Activated CD8-positive, alpha-beta memory T cell treated with anti-CD3 and anti-CD28 coated beads, Interleukin-2, amount 50 U/mL, for 24 hours (primary cell): ENCODE data around the gene AFG1L.

Experiments
- DNase-seq: peaks from one replicate; pipeline ENCODE4 v3.0.0-alpha.2; 2020; ENCODE audit errors: extremely low read depth

The AFG1L gene

DNA sequence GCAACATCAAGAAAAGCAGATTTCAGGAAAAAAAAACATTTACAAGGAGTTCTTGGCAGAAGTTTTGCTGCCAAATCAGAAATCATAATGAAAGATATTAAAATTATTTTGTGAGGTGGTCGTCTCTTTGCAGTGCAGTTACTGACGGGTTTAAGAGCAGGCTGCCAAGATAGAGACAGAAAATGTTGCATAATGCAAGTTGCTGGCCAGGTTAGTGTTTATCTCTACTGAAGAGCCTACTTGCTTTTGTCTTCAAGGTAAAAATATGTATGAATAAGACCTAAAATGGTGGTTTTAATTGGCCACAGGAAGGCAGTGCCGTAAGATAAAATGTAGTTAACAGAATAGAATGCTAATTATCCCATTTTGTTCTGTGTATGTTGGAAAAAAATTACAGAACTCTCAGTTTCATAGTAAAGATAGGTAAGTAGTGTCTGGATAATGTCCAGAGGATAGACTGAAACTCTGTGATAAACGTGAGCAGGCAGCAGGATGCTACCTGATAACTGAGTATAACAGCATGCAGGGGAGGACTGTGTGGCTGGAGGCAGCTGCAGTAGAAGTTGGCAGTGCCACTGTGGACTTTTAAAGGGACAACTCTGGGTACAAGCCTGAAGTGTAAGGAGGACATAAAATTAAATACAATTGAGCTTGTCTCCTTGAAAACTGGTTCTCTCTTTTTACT, 279.7 kb downstream of the AFG1L start:
- DNase-seq = no peak
